ENCODE results near the gene GRK5. TPM values are rescaled to one million over a fixed set of nuclear protein-coding genes. Genes with fewer than 3 reads are reported as not detected.

Gene GRK5
- total and polyA plus RNA-seq, 8 donors, result 10.9 to 95.9 (median 34.0) TPM

DNA sequence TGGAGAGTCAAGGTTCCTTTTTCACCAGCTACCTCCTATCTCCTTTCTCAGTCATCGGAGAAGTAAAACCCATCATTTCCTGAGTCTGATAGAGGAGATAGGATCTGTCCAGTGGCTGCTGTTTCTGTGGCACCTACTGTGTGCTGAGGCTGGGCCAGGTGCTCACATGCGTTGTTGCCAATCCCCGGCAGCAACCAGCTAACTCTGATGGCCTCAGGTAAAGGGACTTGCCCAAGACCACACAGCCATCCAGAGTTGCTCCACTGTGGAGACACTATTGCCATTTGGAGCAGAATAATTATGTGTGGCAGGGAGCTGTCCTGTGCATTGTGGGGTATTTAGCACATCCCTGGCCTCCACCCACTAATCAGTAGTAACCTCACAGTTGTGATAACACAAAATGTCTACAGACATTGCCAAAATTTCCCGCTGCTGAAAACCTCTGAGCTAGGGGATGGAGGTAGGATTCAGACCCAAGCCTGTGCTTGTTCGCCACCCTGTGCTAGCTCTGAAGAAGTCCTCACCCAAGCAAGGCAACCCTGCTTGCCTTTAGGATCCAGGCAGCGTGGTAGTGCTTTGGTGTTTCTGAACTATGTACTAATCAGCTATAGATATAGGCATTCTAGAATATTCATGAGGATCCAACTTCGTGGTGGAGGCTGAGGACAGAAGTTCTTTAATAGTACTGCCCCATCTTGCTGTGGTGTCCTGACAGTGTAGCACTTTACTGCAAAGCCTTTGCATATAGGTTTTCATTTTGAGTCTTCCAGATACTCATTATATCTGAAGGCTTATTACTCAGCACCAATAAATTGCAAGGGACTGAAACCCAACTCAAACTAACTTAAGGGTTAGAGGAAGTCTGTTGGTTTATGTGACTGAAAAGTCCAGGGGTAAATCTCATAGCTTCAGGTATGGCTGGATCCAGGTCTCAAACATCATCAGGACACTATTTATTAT is 164.6 kb downstream of the GRK5 start:
- TF ChIP-seq, protein P1, sequence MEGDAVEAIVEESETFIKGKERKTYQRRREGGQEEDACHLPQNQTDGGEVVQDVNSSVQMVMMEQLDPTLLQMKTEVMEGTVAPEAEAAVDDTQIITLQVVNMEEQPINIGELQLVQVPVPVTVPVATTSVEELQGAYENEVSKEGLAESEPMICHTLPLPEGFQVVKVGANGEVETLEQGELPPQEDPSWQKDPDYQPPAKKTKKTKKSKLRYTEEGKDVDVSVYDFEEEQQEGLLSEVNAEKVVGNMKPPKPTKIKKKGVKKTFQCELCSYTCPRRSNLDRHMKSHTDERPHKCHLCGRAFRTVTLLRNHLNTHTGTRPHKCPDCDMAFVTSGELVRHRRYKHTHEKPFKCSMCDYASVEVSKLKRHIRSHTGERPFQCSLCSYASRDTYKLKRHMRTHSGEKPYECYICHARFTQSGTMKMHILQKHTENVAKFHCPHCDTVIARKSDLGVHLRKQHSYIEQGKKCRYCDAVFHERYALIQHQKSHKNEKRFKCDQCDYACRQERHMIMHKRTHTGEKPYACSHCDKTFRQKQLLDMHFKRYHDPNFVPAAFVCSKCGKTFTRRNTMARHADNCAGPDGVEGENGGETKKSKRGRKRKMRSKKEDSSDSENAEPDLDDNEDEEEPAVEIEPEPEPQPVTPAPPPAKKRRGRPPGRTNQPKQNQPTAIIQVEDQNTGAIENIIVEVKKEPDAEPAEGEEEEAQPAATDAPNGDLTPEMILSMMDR (IDR thresholded peaks at IDR 0.05), result no peak
- no peak for TF ChIP-seq EP300 (IDR thresholded peaks at IDR 0.05)
- TF ChIP-seq POLR2A (IDR thresholded peaks at IDR 0.05), result no peak
- no peak for TF ChIP-seq POLR2AphosphoS5 (IDR thresholded peaks at IDR 0.05)
- no peak for DNase-seq
- 79 to 90% (median 85%) methylated on average over 6 to 7 of the region's 7 CpGs for WGBS, 5 donors
- Histone ChIP-seq H3K4me1 (peaks cover 29 to 58% (median 46%) of the 10 kb centered on the region in 4 donors), H3K27me3 (no peaks in the 10 kb centered on the region), H3K4me3 (no peak overlapping the region), H3K27ac (peak overlapping the region; percentile 57 to 86 (median 74)), H3K9me3 (no peaks in the 10 kb centered on the region), H3K36me3 (peaks cover 0 to 3% (median 0%) of the 10 kb centered on the region in 4 donors)
- intact Hi-C loops (cut with DNase I; ENCODE audit: low total_unique reads), result no loop called here

DNA sequence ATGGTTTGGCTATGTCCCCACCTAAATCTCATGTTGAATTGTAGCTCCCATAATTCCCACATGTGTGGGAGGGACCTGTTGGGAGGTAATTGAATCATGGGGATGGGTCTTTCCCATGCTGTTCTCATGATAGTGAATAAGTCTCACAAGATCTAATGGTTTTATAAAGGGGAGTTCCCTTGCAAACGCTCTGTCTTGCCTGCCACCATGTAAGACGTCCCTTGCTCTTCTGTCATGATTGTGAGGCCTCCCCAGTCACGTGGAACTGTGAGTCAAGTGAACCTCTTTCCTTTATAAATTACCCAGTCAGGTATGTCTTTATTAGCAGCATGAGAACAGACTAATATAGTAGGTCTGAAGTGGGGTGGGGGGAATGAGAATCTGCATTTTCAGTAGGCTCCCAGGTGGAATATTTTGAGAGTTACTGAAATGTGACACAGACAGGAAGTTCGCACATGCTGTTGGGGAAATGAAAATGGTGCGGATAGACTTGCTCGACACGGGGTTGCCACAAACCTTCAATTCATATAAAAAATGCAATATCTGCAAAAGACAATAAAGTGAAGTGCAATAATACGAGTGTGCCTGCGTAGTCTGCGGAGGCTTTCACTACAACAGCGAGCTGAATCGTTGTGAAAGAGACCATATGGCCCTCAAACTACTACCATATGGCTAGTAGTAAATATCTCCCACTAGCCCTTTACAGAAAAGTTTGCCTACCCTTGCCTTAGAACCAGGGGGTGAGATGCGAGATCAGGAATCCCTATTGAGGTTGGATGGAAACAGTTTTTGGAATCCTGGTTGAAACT is 166.1 kb downstream of the GRK5 start:
- TF ChIP-seq POLR2A (IDR thresholded peaks at IDR 0.05) (no peak), EP300 (IDR thresholded peaks at IDR 0.05) (no peak), POLR2AphosphoS5 (IDR thresholded peaks at IDR 0.05) (no peak)
- TF ChIP-seq, protein P1 (IDR thresholded peaks at IDR 0.05), result no peak
- DNase-seq, result no peak
- Histone ChIP-seq H3K9me3 (no peaks in the 10 kb centered on the region), H3K4me1 (peaks cover 28 to 56% (median 46%) of the 10 kb centered on the region in 4 donors), H3K27me3 (no peaks in the 10 kb centered on the region), H3K36me3 (no peaks in the 10 kb centered on the region), H3K4me3 (no peak overlapping the region), H3K27ac (peak overlapping the region in 2 of 5 donors; percentile 8 to 86)
- 87 to 93% (median 93%) methylated on average over 13 of the region's 13 CpGs for WGBS, 5 donors
- intact Hi-C loops (cut with DNase I; ENCODE audit: low total_unique reads), result no loop called here

DNA sequence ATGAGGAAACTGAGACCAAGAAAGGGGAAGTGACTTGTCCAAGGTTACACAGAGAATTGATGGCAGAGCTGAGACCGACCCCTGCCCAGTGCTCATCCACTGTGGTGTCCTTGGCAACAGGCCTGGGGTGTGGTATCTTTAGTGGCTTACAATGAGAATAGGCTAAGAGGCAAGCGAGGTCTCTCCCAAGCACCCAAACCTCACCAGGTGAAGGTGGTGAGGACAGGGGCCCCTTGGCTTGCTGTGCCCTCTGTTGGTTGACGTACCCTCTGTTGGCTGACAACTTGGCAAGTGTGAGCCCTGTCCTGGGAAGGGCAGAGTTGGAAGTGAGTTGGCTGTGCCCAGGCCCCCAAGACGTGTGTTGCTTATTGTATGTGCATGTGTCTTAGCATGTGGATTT is 166.9 kb downstream of the GRK5 start:
- H3K27me3 ChIP-seq, result no peaks in the 10 kb centered on the region
- 71 to 97% (median 85%) methylated on average over 1 to 4 of the region's 4 CpGs for whole genome bisulfite sequencing, 5 donors
- no peak for DNase-seq
- no peaks in the 10 kb centered on the region for H3K9me3 ChIP-seq
- peak overlapping the region in 1 of 5 donors; percentile 73 for H3K27ac ChIP-seq
- H3K4me1 ChIP-seq, result peaks cover 20 to 53% (median 42%) of the 10 kb centered on the region in 4 donors
- intact Hi-C loops (cut with DNase I; ENCODE audit: low total_unique reads), result no loop called here
- no peaks in the 10 kb centered on the region for H3K36me3 ChIP-seq
- no peak for TF ChIP-seq POLR2AphosphoS5 (IDR thresholded peaks at IDR 0.05)
- no peak for TF ChIP-seq EP300 (IDR thresholded peaks at IDR 0.05)
- TF ChIP-seq, protein P1 (IDR thresholded peaks at IDR 0.05), result no peak
- no peak for TF ChIP-seq POLR2A (IDR thresholded peaks at IDR 0.05)
- H3K4me3 ChIP-seq, result no peak overlapping the region
